Sigmoid colon (tissue), 4 donors: ENCODE results near the gene RBM33.

Experiments
- CTCF ChIP-seq, 4 experiments: fragments of 450-650 bp in 3 of 4; fragments of 200-600 bp in 1 of 4; IDR thresholded peaks; one replicate each; pipeline ENCODE4 v1.5.1; 2016 to 2019; ENCODE audit warnings: antibody characterized with exemption in 4 of 4, mild to moderate bottlenecking in 3 of 4, moderate library complexity in 2 of 4
- EP300 ChIP-seq, 4 donors: sonication (generic); formaldehyde crosslinking; IDR thresholded peaks; one replicate each; pipeline ENCODE4 v1.6.1; 2017; ENCODE audit warnings: antibody characterized with exemption in 4 of 4
- POLR2A ChIP-seq, 2 donors: fragments of 450-650 bp; IDR thresholded peaks; one replicate each; pipeline ENCODE4 v1.6.1; 2016; ENCODE audit warnings: antibody characterized with exemption in 2 of 2, mild to moderate bottlenecking in 2 of 2, moderate library complexity in 2 of 2

- TF ChIP-seq CTCF (IDR thresholded peaks at IDR 0.05) (no peak), POLR2A (IDR thresholded peaks at IDR 0.05) (no peak), EP300 (IDR thresholded peaks at IDR 0.05) (no peak)
Measured at GRCh38 chr7:155756322-155756721, 111.9 kb downstream of the RBM33 start.
